GM12874 (cell line): ENCODE data around the gene BAHCC1.
A peak's percentile ranks its signal among the peaks of the same experiment; 100 is the strongest.

ENCODE experiments used
- TF ChIP-seq, protein P1 (sequence below): IDR thresholded peaks from 2 replicates; pipeline ENCODE4 v1.5.1; 2011; ENCODE audit warnings: low read depth, mild to moderate bottlenecking, control low read depth, low read length, moderate library complexity; ENCODE audit not compliant: insufficient read depth

BAHCC1 gene

GRCh38 chr17:81483862-81484194 lies 88.6 kb downstream of the BAHCC1 start:
- TF ChIP-seq, protein P1, sequence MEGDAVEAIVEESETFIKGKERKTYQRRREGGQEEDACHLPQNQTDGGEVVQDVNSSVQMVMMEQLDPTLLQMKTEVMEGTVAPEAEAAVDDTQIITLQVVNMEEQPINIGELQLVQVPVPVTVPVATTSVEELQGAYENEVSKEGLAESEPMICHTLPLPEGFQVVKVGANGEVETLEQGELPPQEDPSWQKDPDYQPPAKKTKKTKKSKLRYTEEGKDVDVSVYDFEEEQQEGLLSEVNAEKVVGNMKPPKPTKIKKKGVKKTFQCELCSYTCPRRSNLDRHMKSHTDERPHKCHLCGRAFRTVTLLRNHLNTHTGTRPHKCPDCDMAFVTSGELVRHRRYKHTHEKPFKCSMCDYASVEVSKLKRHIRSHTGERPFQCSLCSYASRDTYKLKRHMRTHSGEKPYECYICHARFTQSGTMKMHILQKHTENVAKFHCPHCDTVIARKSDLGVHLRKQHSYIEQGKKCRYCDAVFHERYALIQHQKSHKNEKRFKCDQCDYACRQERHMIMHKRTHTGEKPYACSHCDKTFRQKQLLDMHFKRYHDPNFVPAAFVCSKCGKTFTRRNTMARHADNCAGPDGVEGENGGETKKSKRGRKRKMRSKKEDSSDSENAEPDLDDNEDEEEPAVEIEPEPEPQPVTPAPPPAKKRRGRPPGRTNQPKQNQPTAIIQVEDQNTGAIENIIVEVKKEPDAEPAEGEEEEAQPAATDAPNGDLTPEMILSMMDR: no peak

DNA sequence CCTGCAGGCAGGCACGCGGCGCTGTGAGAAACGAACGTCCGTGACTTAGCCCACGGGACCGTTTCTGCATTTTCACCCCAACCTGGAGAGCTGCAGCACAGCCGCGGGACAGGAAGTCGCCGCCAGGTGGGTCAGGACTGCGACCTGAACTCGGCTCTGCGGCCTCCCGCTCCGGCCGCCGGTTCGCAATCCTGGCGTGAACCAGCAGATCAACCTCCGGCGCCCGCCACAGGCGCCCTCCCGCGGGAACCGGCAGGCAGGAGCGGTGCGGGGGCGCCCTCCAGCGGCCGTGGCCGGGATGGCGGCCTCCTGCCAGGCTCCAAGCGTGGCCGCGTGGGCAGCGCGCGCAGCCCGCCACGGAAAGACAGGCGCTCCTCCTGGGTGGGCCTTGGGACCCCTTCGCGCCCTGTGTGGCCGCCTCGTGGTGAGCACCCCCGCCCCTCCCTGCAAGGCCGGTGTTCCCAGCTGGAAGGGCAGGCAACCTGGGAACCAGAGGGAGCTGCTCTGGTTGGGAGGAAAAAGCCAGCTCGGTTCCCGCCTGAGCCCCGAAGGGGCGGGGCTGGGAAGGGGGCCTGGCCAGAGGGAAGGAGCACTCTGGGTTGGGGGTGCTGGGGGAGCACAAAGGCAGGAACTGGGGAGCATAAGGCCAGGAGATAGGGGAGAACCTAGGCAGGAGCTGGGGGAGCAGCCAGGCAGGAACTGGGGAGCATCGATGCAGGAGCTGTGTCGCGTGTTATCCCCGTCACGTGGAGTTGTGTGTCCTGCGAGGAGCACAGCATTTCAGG lies 89.1 kb downstream of the BAHCC1 start:
- TF ChIP-seq, protein P1: peak; percentile 98

GRCh38 chr17:81486199-81486810 lies 91.0 kb downstream of the BAHCC1 start:
- TF ChIP-seq, protein P1: no peak

GRCh38 chr17:81487089-81487486 lies 91.8 kb downstream of the BAHCC1 start:
- TF ChIP-seq, protein P1: no peak

- TF ChIP-seq, protein P1: no peak
Measured at GRCh38 chr17:81487487-81488275, 92.4 kb downstream of the BAHCC1 start.

DNA sequence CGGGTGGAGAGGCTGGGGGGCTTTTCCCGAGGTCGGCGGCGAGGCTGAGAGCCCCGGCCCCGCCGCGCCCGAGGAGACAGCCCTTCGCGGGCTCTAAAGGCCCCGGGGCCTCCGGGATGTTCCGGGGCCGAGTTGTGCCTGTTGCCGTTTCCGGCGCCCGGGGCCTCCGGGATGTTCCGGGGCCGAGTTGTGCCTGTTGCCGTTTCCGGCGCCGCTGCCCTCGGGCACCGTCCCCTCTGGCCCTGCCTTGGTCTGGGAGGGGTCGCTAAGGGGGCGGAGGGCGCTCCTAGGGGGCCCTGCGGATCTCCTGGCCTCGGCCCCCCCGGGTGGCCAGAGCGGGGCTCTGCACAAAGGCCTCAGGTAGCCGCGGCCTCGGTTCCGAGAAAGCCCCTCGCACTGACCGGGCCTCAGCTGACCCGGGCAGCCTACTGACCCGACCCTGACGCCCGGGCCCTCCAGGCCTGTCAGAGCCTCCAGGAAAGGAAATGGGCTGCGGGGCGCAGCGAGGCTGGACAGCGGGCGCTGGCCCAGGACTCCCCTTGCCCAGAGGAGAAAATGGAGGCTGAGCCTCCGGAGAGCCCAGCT lies 93.1 kb downstream of the BAHCC1 start:
- TF ChIP-seq, protein P1: 0 out of 2 replicates have a peak, but pooled peaks have one; percentile 1
